Liver (tissue), 9 donors: ENCODE results near the gene ACACB. TPM values are rescaled to one million over a fixed set of nuclear protein-coding genes. Genes with fewer than 3 reads are reported as not detected.

Source experiments
- DNase-seq: peaks from one replicate; pipeline ENCODE4 v3.0.0-alpha.2; 2017; ENCODE audit warnings: low spot score
- H3K27ac ChIP-seq, 2 donors: one replicate each; pipeline ENCODE4 v1.7.0; 2013; ENCODE audit warnings: inconsistent platforms in 2 of 2, low read length in 2 of 2, control low read depth in 1 of 2, low read depth in 1 of 2, mild to moderate bottlenecking in 1 of 2
- H3K27me3 ChIP-seq, 4 donors: one replicate each; pipeline versions ENCODE4 v1.6.1 to v1.7.0; 2013; ENCODE audit warnings: low read length in 3 of 4, inconsistent platforms in 1 of 4, mild to moderate bottlenecking in 1 of 4, moderate library complexity in 1 of 4; ENCODE audit not compliant: control insufficient read depth in 4 of 4, insufficient read depth in 4 of 4
- H3K36me3 ChIP-seq, 4 donors: one replicate each; pipeline versions ENCODE4 v1.6.1 to v1.7.0; 2013; ENCODE audit warnings: low read length in 3 of 4, mild to moderate bottlenecking in 3 of 4, low read depth in 1 of 4, moderate library complexity in 1 of 4; ENCODE audit not compliant: control insufficient read depth in 4 of 4, insufficient read depth in 3 of 4
- H3K4me1 ChIP-seq, 4 donors: one replicate each; pipeline versions ENCODE4 v1.6.1 to v1.7.0; 2013; ENCODE audit warnings: low read length in 3 of 4, mild to moderate bottlenecking in 3 of 4, moderate library complexity in 1 of 4; ENCODE audit not compliant: control insufficient read depth in 4 of 4, insufficient read depth in 4 of 4
- H3K4me3 ChIP-seq, 3 donors: one replicate each; pipeline versions ENCODE4 v1.6.1 to v1.7.0; 2013; ENCODE audit warnings: low read length in 3 of 3, control low read depth in 1 of 3, low read depth in 1 of 3, mild to moderate bottlenecking in 1 of 3
- H3K9ac ChIP-seq, 2 donors: one replicate each; pipeline ENCODE4 v1.7.0; 2013; ENCODE audit warnings: low read length in 2 of 2, mild to moderate bottlenecking in 2 of 2, moderate library complexity in 2 of 2, control low read depth in 1 of 2, low read depth in 1 of 2
- H3K9me3 ChIP-seq, 4 donors: one replicate each; pipeline versions ENCODE4 v1.6.1 to v1.7.0; 2013; ENCODE audit warnings: low read length in 3 of 4; ENCODE audit not compliant: control insufficient read depth in 4 of 4
- ATF3 ChIP-seq: IDR thresholded peaks from 2 replicates; pipeline ENCODE4 v1.6.1; 2016; ENCODE audit warnings: antibody characterized with exemption
- EGR1 ChIP-seq, 2 donors: IDR thresholded peaks; 2 replicates each; pipeline ENCODE4 v1.6.1; 2016 to 2018; ENCODE audit warnings: antibody characterized with exemption in 2 of 2, low read depth in 2 of 2
- FOXA1 ChIP-seq: IDR thresholded peaks from 2 replicates; pipeline ENCODE4 v1.6.1; 2016; ENCODE audit warnings: antibody characterized with exemption
- FOXA2 ChIP-seq: IDR thresholded peaks from 2 replicates; pipeline ENCODE4 v1.6.1; 2016; ENCODE audit warnings: antibody characterized with exemption
- GABPA ChIP-seq, 2 donors: IDR thresholded peaks in 1 of 2; conservative IDR thresholded peaks in 1 of 2; 2 replicates each; pipeline ENCODE4 v1.6.1; 2016; ENCODE audit warnings: antibody characterized with exemption in 2 of 2, mild to moderate bottlenecking in 1 of 2, moderate library complexity in 1 of 2
- HNF4A ChIP-seq, 2 donors: conservative IDR thresholded peaks; 2 replicates each; pipeline ENCODE4 v1.6.1; 2016; ENCODE audit warnings: antibody characterized with exemption in 2 of 2, mild to moderate bottlenecking in 2 of 2
- HNF4G ChIP-seq: IDR thresholded peaks from 2 replicates; pipeline ENCODE4 v1.6.1; 2016; ENCODE audit warnings: antibody characterized with exemption
- JUND ChIP-seq, 2 donors: IDR thresholded peaks; 2 replicates each; pipeline ENCODE4 v1.6.1; 2016; ENCODE audit warnings: antibody characterized with exemption in 2 of 2
- NR2F2 ChIP-seq: IDR thresholded peaks from 2 replicates; pipeline ENCODE4 v1.6.1; 2016; ENCODE audit warnings: antibody characterized with exemption
- RAD21 ChIP-seq, 2 donors: IDR thresholded peaks; 2 replicates each; pipeline ENCODE4 v1.6.1; 2016; ENCODE audit warnings: antibody characterized with exemption in 2 of 2, mild to moderate bottlenecking in 2 of 2
- REST ChIP-seq: IDR thresholded peaks from 2 replicates; pipeline ENCODE4 v1.6.1; 2016; ENCODE audit warnings: antibody characterized with exemption, mild to moderate bottlenecking
- RXRA ChIP-seq, 2 donors: IDR thresholded peaks; 2 replicates each; pipeline ENCODE4 v1.6.1; 2017 to 2018; ENCODE audit warnings: antibody characterized with exemption in 2 of 2, mild to moderate bottlenecking in 1 of 2
- SP1 ChIP-seq: IDR thresholded peaks from 2 replicates; pipeline ENCODE4 v1.6.1; 2018; ENCODE audit warnings: antibody characterized with exemption, mild to moderate bottlenecking
- TAF1 ChIP-seq: conservative IDR thresholded peaks from 2 replicates; pipeline ENCODE4 v1.6.1; 2016; ENCODE audit warnings: antibody characterized with exemption, mild to moderate bottlenecking
- YY1 ChIP-seq: IDR thresholded peaks from 2 replicates; pipeline ENCODE4 v1.6.1; 2016; ENCODE audit warnings: antibody characterized with exemption, mild to moderate bottlenecking
- WGBS: extraction: QIAGEN DNeasy Blood & Tissue Kit; methylation state at CpG from one replicate; pipeline ENCODE4 v1.1.7; 2013; 5-methylcytosine and 5-hydroxymethylcytosine counted together
- polyA plus RNA-seq, 2 donors: library from polyadenylated mRNA; stranded (reverse) in 1 of 2; unstranded in 1 of 2; fragments of 200-250 nt in 1 of 2; fragments of >200 nt in 1 of 2; fragmentation: Nextera tagmentation in 1 of 2; extraction: Ambion mirVana in 1 of 2; gene quantifications; one replicate each; pipeline versions ENCODE4 v1.2.1 to v1.2.3, GENCODE V29; 2013 to 2015
- total RNA-seq, 2 donors: library from RNA; depleted of rRNA; stranded (reverse); fragments of >200 nt; gene quantifications; one replicate each; pipeline ENCODE4 v1.2.3, GENCODE V29; 2014
- TF ChIP-seq, protein P1 (sequence below): IDR thresholded peaks from 2 replicates; pipeline ENCODE4 v1.6.1; 2016; ENCODE audit warnings: antibody characterized with exemption
- TF ChIP-seq, protein P2 (sequence below): fragments of 150-350 bp; IDR thresholded peaks from 2 replicates; pipeline ENCODE4 v1.5.1; 2017; ENCODE audit warnings: improper control_type of control experiment, low read depth, low read length; ENCODE audit not compliant: missing input control
- TF ChIP-seq, protein P3 (sequence below): IDR thresholded peaks from 2 replicates; pipeline ENCODE4 v1.6.1; 2016; ENCODE audit warnings: antibody characterized with exemption
- donor health status: healthy.
- donor health status: healthy.
- donor health status: healthy.
- donor health status: healthy.
- donor health status: healthy.

The ACACB gene
- total and polyA plus RNA-seq, 4 donors = 12.9 to 288 (median 52.1) TPM

GRCh38 chr12:109088818-109089217, 27.6 kb upstream of the ACACB start:
- Histone ChIP-seq H3K27ac (peak overlapping the region in 1 of 2 donors; percentile 10), H3K9ac (no peak overlapping the region), H3K4me3 (no peak overlapping the region), H3K27me3 (no peaks in the 10 kb centered on the region), H3K4me1 (peaks cover 8 to 84% (median 68%) of the 10 kb centered on the region in 4 donors), H3K36me3 (peaks cover 0 to 10% (median 2%) of the 10 kb centered on the region in 4 donors), H3K9me3 (no peaks in the 10 kb centered on the region)
- DNase-seq = no peak
- 85% methylated on average over 6 of the region's 6 CpGs for WGBS
- no peak for TF ChIP-seq FOXA1
- TF ChIP-seq REST = no peak
- TF ChIP-seq, protein P1, sequence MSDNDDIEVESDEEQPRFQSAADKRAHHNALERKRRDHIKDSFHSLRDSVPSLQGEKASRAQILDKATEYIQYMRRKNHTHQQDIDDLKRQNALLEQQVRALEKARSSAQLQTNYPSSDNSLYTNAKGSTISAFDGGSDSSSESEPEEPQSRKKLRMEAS = no peak
- TF ChIP-seq ATF3 = no peak
- no peak for TF ChIP-seq JUND (IDR thresholded peaks at IDR 0.05)
- TF ChIP-seq, protein P2, sequence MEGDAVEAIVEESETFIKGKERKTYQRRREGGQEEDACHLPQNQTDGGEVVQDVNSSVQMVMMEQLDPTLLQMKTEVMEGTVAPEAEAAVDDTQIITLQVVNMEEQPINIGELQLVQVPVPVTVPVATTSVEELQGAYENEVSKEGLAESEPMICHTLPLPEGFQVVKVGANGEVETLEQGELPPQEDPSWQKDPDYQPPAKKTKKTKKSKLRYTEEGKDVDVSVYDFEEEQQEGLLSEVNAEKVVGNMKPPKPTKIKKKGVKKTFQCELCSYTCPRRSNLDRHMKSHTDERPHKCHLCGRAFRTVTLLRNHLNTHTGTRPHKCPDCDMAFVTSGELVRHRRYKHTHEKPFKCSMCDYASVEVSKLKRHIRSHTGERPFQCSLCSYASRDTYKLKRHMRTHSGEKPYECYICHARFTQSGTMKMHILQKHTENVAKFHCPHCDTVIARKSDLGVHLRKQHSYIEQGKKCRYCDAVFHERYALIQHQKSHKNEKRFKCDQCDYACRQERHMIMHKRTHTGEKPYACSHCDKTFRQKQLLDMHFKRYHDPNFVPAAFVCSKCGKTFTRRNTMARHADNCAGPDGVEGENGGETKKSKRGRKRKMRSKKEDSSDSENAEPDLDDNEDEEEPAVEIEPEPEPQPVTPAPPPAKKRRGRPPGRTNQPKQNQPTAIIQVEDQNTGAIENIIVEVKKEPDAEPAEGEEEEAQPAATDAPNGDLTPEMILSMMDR = no peak
- no peak for TF ChIP-seq HNF4G
- TF ChIP-seq RXRA (IDR thresholded peaks at IDR 0.05) = no peak
- no peak for TF ChIP-seq NR2F2
- TF ChIP-seq GABPA (IDR thresholded peaks at IDR 0.05 in 1 of 2, conservative IDR thresholded peaks at IDR 0.05 in 1 of 2) = no peak

- Histone ChIP-seq H3K27me3 (no peaks in the 10 kb centered on the region), H3K36me3 (peaks cover 0 to 10% (median 2%) of the 10 kb centered on the region in 4 donors), H3K4me1 (peaks cover 4 to 76% (median 62%) of the 10 kb centered on the region in 4 donors), H3K9me3 (no peaks in the 10 kb centered on the region), H3K9ac (no peak overlapping the region), H3K27ac (no peak overlapping the region), H3K4me3 (no peak overlapping the region)
- WGBS = 77% methylated on average over 7 of the region's 7 CpGs
- no peak for DNase-seq
- no peak for TF ChIP-seq ATF3
- no peak for TF ChIP-seq GABPA (IDR thresholded peaks at IDR 0.05 in 1 of 2, conservative IDR thresholded peaks at IDR 0.05 in 1 of 2)
- TF ChIP-seq FOXA2 = no peak
- no peak for TF ChIP-seq SP1
- TF ChIP-seq HNF4A (conservative IDR thresholded peaks at IDR 0.05) = no peak
- no peak for TF ChIP-seq NR2F2
- no peak for TF ChIP-seq FOXA1
- no peak for TF ChIP-seq YY1
- TF ChIP-seq, protein P2 = no peak
- TF ChIP-seq RXRA (IDR thresholded peaks at IDR 0.05) = no peak
- no peak for TF ChIP-seq RAD21 (IDR thresholded peaks at IDR 0.05)
- no peak for TF ChIP-seq TAF1
- TF ChIP-seq EGR1 (IDR thresholded peaks at IDR 0.05; ENCODE audit: low read depth in 2 of 2) = no peak
- TF ChIP-seq, protein P3, sequence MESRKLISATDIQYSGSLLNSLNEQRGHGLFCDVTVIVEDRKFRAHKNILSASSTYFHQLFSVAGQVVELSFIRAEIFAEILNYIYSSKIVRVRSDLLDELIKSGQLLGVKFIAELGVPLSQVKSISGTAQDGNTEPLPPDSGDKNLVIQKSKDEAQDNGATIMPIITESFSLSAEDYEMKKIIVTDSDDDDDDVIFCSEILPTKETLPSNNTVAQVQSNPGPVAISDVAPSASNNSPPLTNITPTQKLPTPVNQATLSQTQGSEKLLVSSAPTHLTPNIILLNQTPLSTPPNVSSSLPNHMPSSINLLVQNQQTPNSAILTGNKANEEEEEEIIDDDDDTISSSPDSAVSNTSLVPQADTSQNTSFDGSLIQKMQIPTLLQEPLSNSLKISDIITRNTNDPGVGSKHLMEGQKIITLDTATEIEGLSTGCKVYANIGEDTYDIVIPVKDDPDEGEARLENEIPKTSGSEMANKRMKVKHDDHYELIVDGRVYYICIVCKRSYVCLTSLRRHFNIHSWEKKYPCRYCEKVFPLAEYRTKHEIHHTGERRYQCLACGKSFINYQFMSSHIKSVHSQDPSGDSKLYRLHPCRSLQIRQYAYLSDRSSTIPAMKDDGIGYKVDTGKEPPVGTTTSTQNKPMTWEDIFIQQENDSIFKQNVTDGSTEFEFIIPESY = no peak
- TF ChIP-seq REST = no peak
- TF ChIP-seq HNF4G = no peak
Measured at GRCh38 chr12:109089683-109090082, 26.7 kb upstream of the ACACB start.
